ENCODE data around the gene FABP7.

FABP7 gene

GRCh38 chr6:122804962-122805485, 25.5 kb downstream of the FABP7 start:
- Histone ChIP-seq H3K36me3 (ENCODE audit: control insufficient read depth, insufficient read depth, low read length) (no peaks in the 10 kb centered on the region), H3K4me3 (replicated peaks; ENCODE audit: low read depth, low read length) (no peak overlapping the region), H3K27me3 (replicated peaks; ENCODE audit: control insufficient read depth, insufficient read depth, low read length) (no peaks in the 10 kb centered on the region)
- DNase-seq (ENCODE audit: extremely low read depth, insufficient read length), result no peak
- TF ChIP-seq CTCF (IDR thresholded peaks at IDR 0.05; ENCODE audit: insufficient read depth, low read length, poor library complexity, severe bottlenecking), result no peak

GRCh38 chr6:122806291-122806690, 26.8 kb downstream of the FABP7 start:
- no peak for TF ChIP-seq CTCF (IDR thresholded peaks at IDR 0.05; ENCODE audit: insufficient read depth, low read length, poor library complexity, severe bottlenecking)

GRCh38 chr6:122808121-122808885, 28.8 kb downstream of the FABP7 start:
- no peak for DNase-seq (ENCODE audit: extremely low read depth, insufficient read length)

More at GRCh38 chr6:122806291-122806690, 26.8 kb downstream of the FABP7 start:
- Histone ChIP-seq H3K27me3 (replicated peaks; ENCODE audit: control insufficient read depth, insufficient read depth, low read length) (no peaks in the 10 kb centered on the region), H3K4me3 (replicated peaks; ENCODE audit: low read depth, low read length) (no peak overlapping the region), H3K36me3 (ENCODE audit: control insufficient read depth, insufficient read depth, low read length) (no peaks in the 10 kb centered on the region)
- no peak for DNase-seq (ENCODE audit: extremely low read depth, insufficient read length)

GRCh38 chr6:122809001-122809400, 29.5 kb downstream of the FABP7 start:
- H3K36me3 ChIP-seq (ENCODE audit: control insufficient read depth, insufficient read depth, low read length), result no peaks in the 10 kb centered on the region
- no peaks in the 10 kb centered on the region for H3K27me3 ChIP-seq (replicated peaks; ENCODE audit: control insufficient read depth, insufficient read depth, low read length)
- TF ChIP-seq CTCF (IDR thresholded peaks at IDR 0.05; ENCODE audit: insufficient read depth, low read length, poor library complexity, severe bottlenecking), result no peak
- DNase-seq (ENCODE audit: extremely low read depth, insufficient read length), result no peak
- H3K4me3 ChIP-seq (replicated peaks; ENCODE audit: low read depth, low read length), result no peak overlapping the region

More at GRCh38 chr6:122808121-122808885, 28.8 kb downstream of the FABP7 start:
- TF ChIP-seq CTCF (IDR thresholded peaks at IDR 0.05; ENCODE audit: insufficient read depth, low read length, poor library complexity, severe bottlenecking), result no peak
- no peaks in the 10 kb centered on the region for H3K27me3 ChIP-seq (replicated peaks; ENCODE audit: control insufficient read depth, insufficient read depth, low read length)
- H3K36me3 ChIP-seq (ENCODE audit: control insufficient read depth, insufficient read depth, low read length), result no peaks in the 10 kb centered on the region
- H3K4me3 ChIP-seq (replicated peaks; ENCODE audit: low read depth, low read length), result no peak overlapping the region

GRCh38 chr6:122809691-122810090, 30.2 kb downstream of the FABP7 start:
- TF ChIP-seq CTCF (IDR thresholded peaks at IDR 0.05; ENCODE audit: insufficient read depth, low read length, poor library complexity, severe bottlenecking), result no peak
- no peaks in the 10 kb centered on the region for H3K27me3 ChIP-seq (replicated peaks; ENCODE audit: control insufficient read depth, insufficient read depth, low read length)
- no peak for DNase-seq (ENCODE audit: extremely low read depth, insufficient read length)
- no peak overlapping the region for H3K4me3 ChIP-seq (replicated peaks; ENCODE audit: low read depth, low read length)
- H3K36me3 ChIP-seq (ENCODE audit: control insufficient read depth, insufficient read depth, low read length), result no peaks in the 10 kb centered on the region
